Measurements from ENCODE around the gene UAP1L1.
A peak's percentile ranks its signal among the peaks of the same experiment; 100 is the strongest.

UAP1L1 gene

GRCh38 chr9:137128862-137129455, 51.6 kb downstream of the UAP1L1 start:
- peak in 1 of 2 experiments; percentile 31 for DNase-seq (ENCODE audit: low read depth in 1 of 2, low spot score in 1 of 2)
- Histone ChIP-seq H3K27ac (replicated peaks) (peak overlapping the region; percentile 77), H3K4me3 (replicated peaks; ENCODE audit: insufficient read depth, low read length) (peak overlapping the region; percentile 87), H3K27me3 (ENCODE audit: insufficient read depth, poor library complexity, severe bottlenecking) (no peaks in the 10 kb centered on the region)
- no peak for TF ChIP-seq POLR2AphosphoS5 (IDR thresholded peaks at IDR 0.05; ENCODE audit: low read depth)
- no peak for TF ChIP-seq GABPA (IDR thresholded peaks at IDR 0.05; ENCODE audit: low read depth)
- no peak for TF ChIP-seq REST (IDR thresholded peaks at IDR 0.05; ENCODE audit: insufficient replicate concordance, low read depth)
- TF ChIP-seq CTCF (IDR thresholded peaks at IDR 0.05; ENCODE audit: insufficient read depth, low read length): no peak
- no peak for TF ChIP-seq SPI1 (IDR thresholded peaks at IDR 0.05; ENCODE audit: borderline replicate concordance, low read depth)

- H3K4me3 ChIP-seq (replicated peaks; ENCODE audit: insufficient read depth, low read length): peak overlapping the region; percentile 87
- H3K27ac ChIP-seq (replicated peaks): peak overlapping the region; percentile 77
- peak; percentile 66 for TF ChIP-seq REST (IDR thresholded peaks at IDR 0.05; ENCODE audit: insufficient replicate concordance, low read depth)
- TF ChIP-seq POLR2AphosphoS5 (IDR thresholded peaks at IDR 0.05; ENCODE audit: low read depth): peak; percentile 83
- no peak for TF ChIP-seq CTCF (IDR thresholded peaks at IDR 0.05; ENCODE audit: insufficient read depth, low read length)
These were observed 52.3 kb downstream of the UAP1L1 start for GRCh38 chr9:137129456-137130175.

GRCh38 chr9:137130176-137130755, 52.9 kb downstream of the UAP1L1 start:
- no peak for DNase-seq (ENCODE audit: low read depth in 1 of 2, low spot score in 1 of 2)
- TF ChIP-seq CTCF (IDR thresholded peaks at IDR 0.05; ENCODE audit: insufficient read depth, low read length) (no peak), GABPA (IDR thresholded peaks at IDR 0.05; ENCODE audit: low read depth) (no peak)
- Histone ChIP-seq H3K27me3 (ENCODE audit: insufficient read depth, poor library complexity, severe bottlenecking) (no peaks in the 10 kb centered on the region), H3K4me3 (replicated peaks; ENCODE audit: insufficient read depth, low read length) (peak overlapping the region; percentile 87), H3K27ac (replicated peaks) (no peak overlapping the region)

More at GRCh38 chr9:137129456-137130175, 52.3 kb downstream of the UAP1L1 start:
- peak; percentile 92 for DNase-seq (ENCODE audit: low read depth in 1 of 2, low spot score in 1 of 2)
- H3K27me3 ChIP-seq (ENCODE audit: insufficient read depth, poor library complexity, severe bottlenecking): no peaks in the 10 kb centered on the region

Data from HL-60 (cell line).